Activated CD8-positive, alpha-beta memory T cell treated with anti-CD3 and anti-CD28 coated beads for 4 hours (primary cell): Measurements from ENCODE around the gene TBC1D5.

Experiments
- DNase-seq, 2 donors: peaks; one replicate each; pipeline ENCODE4 v3.0.0-alpha.2; 2020; ENCODE audit warnings: low read depth in 2 of 2

Gene TBC1D5

DNA sequence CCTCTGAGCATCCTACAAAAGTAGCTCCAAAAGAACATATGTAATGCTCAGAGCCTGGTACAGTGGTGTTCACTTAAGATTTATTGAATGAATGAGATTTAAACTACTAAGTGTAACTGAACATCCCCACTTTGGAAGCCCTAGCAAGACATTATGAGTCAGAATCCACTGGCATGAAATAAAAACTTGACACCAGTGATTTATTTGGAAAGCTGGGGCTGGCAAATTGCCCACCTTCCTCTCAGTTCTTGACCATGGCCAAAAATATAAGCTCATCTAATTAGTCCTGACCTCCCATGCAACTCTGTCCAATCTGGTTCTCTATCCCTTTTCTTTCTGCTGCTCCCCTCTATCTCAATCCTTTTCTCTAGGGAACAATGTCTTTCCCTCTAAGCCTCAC lies 439.7 kb downstream of the TBC1D5 start:
- no peak for DNase-seq

DNA sequence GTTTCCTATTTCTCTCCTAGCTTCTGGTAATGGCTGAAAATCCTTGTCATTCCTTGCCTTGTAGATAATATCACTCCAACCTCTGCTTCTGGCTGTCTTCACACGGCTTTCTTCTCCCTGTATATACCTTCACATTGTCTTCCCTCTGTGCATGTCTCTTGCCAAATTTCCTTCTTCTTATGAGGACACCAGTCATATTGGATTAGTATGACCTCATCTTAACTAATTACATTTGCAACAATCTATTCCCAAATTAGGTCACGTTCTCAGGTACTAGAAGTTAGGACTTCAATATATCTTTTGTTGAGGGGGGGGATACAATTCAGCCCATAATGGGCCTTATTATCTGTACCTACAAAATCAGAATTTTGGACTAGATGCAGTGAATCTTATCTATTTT lies 440.3 kb downstream of the TBC1D5 start:
- no peak for DNase-seq

DNA sequence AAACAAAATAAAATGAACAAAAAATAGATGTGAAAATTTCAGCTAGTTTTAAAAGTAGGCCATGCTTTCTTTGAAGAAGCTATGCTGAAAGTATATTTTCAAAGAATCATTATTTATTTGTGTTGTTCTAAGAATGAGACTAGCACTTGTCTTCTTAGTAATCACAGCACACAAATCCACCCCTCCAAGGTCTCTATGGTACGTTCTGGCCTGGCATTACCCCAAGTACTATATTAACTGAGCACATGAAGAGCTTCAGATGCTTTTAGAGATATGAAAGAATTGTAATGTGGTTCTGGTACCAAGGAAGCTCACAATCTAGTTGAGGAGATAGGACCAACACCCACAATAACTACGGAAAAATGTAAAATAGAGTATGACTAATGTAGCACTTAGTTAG lies 441.2 kb downstream of the TBC1D5 start:
- no peak for DNase-seq

DNA sequence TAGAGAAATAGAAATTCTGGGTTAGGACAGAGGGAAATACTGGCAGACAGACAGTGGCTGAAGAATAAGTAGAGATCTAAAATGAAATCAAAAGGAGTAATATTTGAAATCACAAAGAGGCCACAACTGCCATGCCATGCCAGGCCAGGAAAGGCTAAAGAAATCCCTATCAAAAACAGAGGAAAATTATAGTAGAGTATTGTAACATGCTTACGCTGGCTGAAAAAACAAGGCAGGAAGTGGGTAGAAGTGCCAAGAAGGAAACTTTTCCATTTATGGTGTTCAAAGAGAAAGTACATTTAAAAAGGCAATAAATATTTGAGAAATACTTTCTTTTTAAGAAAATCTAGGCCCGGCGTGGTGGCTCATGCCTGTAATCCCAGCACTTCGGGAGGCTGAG lies 442.0 kb downstream of the TBC1D5 start:
- DNase-seq, result no peak

DNA sequence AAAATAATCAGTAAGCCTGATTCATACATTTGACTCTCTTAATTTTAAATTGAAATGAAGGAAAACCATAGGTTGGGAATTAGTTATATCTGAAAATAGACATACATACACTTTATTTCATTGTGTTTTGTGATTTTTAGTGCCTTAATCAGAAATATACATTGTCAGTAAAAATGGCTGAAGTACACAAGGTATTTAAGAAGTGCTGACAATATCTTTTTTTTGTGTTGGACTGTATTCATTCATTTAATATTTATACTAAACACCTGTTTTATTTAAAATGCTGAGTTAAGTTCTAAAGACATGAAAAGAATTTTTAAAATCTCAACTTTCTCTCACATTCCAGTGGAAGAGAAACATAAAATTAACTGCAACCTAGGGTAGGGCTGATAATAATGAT lies 444.4 kb downstream of the TBC1D5 start:
- DNase-seq, result no peak

DNA sequence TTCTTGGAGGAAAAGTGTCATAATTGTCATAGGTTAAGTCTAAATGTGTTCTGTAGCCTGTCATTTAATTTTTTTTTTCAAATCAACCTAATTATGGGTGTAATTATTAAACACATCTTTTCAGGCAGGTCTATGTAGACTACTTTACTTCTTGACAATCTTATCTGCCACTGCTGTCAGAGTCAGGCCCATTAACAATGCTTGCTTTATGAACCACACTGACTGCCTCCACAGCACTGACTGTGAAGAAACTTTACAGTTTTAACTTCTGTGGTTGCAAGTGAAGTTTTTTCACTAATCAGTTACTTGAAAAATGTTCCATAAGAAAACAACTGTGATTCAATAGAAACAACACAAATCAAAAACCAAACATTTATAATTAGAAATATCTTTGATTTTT lies 449.9 kb downstream of the TBC1D5 start:
- DNase-seq, result no peak

DNA sequence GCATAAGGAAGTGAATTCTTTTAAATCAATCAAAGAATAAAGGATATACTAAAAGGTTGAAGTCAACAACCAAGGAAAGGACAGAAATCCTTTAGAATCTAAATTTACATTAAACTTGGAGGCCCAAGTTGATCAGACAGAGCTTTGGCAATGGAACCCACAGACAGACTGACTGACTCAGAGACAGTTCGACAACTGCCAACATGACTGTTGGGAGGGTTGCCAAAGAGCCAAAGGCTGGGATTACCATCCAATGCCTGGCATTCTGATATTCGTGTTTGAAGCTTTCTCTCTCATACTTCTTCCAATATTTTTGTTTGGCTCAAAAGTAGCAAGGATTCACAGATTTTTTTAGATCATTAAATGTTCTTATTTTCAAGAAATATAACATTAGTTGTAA lies 451.5 kb downstream of the TBC1D5 start:
- no peak for DNase-seq

DNA sequence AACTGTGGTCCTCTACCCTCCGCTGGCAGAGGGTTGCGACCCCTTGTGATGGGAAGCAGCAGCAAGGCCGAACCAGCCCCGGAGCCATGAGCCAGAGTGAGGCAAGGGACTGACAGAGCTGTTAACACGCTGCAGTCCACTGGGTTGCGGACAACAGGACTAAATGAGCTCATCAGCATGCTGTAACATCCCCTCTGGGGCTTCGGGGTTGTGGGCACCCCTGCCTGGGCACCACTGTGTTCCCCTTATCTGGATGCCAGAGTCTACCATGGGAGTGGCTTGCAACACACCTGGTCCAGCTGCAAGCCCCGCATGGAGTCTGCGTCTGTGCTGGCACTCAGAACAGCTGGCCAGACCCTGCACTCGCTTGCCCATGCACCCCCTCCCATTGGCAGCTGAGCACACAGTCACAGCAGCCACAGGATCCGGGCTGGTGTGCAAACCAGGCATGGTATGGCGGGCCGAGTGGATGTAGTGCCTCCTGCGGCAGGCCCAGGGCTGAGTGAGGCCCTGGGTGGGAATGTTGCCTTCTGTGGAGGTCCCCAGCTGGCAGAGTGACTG lies 453.5 kb downstream of the TBC1D5 start:
- no peak for DNase-seq

DNA sequence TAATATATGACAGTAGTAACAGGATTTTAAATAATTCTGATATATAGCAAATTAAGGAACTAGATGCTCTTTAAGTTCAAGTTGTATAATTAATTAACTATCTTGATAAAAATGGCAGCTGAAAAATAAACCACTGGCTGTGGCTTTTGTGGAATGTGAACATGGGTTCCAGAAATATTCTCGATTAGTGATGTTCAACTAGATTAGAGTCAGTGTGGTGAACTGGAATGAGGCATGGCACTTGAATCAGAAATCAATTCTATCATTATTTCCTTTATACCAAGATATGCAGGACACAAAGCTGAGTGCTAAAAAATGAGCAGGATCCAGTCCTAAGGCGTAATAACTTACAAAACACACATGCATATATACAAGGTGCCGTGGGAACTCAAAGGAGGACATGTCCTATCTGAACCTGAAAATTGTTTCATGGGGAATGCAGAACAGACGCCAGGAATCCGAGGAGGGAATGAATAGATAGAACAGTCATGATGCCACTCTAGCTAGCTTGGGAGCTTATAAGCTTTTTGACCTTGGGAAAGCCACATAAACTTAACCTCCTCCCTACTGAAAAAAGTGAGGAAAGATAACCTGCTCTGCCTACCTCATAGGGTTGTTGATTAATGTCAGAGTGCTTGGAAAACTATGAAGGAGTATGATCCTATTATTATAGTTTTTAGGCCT lies 455.3 kb downstream of the TBC1D5 start:
- DNase-seq, result no peak

DNA sequence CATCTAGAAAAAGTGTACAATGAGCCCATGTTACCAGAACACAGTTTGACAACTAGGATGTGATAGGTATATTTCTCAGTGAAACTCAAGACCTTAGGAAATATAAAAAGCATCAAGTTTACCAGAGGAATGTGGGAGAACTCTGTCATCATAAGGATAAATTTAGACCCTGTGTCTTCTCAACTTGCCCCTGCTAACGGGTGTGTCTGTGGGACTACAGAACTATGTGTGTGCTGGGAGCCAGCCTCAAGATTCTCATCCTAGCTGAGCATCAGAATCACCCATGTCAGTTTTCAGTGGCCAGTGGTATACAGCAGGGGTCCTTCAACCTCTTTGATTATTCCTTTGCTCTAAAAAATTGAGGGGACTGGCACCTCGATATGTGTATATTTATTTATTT lies 464.4 kb downstream of the TBC1D5 start:
- no peak for DNase-seq

DNA sequence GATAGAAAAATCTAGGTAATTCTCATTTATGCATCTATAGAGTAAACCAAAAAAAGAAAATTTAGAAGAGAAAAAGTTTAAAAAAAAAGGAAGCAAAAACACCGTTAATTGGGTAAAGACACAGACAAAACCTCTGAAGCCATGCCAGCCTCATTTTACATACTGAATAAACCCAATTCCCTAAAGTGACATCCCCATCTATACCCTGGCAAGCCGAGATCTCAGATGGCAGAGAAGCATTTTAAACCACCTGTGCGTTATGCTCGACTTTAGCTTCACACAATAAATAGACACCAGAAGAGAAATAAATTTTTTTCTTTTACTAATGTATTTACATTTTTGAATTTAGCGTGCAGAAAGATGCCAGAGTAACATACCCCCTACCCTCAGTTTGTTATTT lies 475.6 kb downstream of the TBC1D5 start:
- no peak for DNase-seq

DNA sequence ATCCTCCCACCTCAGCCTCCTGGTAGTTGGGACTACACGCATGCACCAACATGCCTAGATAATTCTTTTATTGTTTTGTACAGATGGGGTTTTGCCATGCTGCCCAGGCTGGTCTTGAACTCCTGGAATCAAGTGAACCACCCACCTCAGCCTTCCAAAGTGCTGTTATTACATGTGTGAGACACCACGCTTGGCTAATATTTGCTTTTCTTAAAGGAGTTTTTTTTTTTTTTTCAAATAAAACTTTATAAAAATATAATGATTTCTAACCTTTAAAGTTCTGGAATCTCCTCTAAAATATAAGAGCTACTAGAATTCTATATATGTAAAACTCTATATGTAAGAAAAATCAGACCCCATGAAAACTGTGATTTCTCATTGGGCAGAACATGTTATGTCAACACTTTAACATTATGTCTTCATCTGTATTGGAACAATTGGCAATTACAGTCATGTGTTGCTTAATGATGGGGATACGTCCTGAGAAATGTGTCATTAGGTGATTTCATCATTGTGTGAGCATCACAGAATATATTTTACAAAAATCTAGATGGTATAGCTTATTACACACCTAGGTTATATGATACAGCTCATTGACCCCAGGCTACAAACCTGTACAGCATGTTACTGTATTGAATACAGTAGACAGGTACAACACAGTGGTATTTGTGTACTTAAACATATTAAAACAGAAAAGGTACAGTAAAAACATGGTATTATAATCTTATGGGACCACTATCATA lies 480.6 kb downstream of the TBC1D5 start:
- no peak for DNase-seq

DNA sequence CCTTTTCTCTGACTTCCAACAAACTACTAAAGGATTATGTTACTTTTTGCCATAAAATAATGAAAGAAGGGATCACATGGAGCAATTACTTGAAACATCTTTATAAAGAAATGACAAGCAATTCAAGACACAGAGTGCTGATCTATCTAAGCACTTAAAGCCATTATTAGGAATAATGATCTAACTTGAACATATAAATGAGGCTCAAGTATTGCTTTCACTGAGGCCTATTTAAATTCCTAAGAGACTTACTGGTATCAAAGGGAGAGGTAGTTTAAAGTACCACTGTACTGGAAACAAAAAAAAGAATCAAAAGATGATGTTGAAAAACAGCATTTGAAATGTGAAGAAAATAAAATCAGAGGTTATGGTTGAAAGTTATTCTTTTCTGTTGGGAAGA lies 482.2 kb downstream of the TBC1D5 start:
- no peak for DNase-seq

DNA sequence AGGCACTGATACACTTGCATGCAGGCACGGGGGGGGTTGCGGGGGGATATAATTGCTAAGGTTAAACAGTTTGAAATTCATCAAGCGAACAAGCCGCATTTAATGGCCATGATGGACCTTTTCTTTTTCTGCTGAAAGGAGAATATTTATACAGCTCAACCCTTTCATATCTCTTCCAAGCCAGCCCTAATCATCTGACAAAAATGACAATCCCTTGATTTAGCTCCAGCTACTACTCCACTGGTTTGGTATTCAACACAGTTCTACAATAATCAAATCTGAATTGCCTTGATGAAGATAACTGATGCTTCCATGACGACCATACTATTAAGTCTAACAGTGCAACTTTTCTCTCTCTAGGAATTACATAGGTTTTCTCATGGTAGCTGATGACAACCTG lies 482.7 kb downstream of the TBC1D5 start:
- no peak for DNase-seq

DNA sequence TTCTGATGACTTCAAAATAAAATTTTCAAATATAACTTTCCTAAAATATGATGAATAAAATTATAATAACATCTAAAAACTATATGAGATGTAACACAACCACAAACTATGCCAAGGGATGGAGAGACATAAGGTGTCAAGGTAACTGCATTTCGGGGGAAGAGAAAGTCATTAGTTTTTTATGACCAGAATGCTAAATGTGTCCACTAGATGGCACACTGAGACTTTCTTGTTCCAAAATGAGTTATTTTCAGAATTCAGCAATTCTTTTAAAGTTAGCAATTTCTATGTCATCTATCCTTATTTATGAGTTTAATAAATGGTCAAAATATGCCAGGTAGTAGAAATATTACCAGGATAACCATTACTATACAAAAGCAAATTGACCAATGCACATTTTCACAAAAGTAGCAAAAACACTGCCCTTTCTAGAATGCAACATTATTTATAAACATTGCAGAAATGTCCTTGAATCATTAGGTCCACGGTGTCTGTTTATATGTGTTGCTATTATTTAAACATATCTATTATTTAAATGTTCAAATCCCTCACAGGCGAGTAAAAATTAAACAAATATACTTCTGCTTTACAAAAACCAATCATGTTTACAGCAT lies 483.5 kb downstream of the TBC1D5 start:
- DNase-seq, result no peak

DNA sequence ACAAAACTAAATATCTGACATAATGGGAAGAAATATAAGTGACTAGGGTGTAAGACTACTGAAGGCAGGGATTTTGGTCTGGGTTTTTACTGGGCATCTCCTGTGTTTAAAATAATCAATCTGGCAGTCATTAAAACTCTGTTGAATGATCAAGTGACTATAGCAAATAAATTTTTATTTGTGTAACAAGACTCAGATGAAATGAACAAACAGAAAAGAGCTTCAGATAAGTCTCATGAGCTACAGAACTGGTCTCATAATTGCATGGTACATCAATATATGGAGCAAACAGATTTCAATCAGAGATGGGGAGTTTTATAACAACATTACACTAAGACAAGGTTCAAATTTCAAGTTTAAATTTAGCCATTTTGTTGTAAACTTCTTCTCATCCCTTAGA lies 485.2 kb downstream of the TBC1D5 start:
- DNase-seq, result no peak

DNA sequence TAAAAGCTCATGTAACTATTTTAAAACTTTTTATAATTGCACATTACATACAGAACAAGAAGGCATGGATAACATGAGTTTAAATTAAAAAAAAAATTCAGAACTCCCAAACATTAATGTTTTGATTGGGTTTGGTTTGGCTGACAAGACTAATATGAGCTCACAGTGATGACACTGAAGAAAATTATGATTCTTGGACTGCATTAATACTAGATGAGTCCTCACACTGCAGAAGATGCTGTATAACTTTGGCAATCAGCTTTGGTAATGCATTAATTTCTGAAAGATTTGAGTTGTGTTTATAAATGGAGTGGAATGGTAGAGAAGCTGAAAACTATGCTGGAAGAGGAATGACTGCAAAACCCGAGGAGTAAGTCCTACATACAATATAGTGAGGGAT lies 498.8 kb downstream of the TBC1D5 start:
- DNase-seq, result no peak

DNA sequence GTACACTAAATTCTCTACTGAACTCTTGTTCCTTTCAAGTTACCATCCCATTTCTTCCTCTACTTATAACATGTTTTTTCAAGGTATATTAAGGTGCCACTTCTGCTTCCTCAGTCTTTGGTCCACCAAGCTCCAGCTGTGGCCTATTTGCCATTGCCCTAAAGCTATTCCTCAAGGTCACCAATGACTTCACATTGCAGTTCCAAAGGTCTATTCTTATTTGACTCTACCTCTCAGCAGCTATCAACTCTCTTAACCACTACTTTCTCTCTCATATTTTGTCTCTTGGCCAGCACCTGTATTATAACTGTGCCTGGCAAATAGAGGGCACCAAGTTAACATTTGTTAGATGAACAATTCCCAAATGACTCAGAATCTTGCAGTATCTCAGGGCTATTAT lies 503.0 kb downstream of the TBC1D5 start:
- no peak for DNase-seq

DNA sequence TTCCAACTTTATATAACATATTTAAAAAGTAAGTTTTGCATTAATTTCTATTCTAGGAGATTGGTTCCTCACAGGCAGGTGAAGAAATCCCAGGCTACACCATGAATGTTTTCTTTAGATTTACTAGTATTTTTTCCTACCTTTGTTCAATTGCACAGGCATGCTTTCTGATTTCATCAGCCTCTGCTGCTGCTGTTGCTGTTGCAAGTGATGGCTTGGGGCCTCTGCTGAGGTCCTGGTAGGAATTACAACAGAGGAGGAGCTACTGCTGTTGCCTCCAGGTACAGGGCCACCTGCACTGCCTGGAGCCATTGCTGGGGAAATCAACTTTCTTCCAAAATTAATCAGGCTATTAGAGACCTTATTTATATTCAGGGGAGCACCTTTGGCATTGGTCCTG lies 504.4 kb downstream of the TBC1D5 start:
- no peak for DNase-seq

DNA sequence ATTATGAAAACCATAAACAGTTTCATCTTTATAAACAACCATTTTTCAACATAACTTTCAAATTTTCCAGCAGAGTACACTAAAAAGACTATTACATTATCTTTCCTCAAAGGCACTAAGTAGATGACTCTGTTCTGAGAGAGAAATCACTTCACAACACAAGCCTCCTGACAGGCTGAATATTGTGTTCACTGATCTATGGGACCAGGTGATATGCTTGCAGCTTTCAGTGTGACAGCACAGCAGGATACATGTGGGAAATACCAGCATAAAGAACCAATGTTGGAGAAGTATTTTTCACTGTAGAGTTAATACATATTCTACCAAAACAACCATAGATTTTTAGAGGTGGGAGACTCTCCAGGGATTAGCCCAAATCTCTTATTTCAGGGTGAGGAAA lies 507.1 kb downstream of the TBC1D5 start:
- no peak for DNase-seq

DNA sequence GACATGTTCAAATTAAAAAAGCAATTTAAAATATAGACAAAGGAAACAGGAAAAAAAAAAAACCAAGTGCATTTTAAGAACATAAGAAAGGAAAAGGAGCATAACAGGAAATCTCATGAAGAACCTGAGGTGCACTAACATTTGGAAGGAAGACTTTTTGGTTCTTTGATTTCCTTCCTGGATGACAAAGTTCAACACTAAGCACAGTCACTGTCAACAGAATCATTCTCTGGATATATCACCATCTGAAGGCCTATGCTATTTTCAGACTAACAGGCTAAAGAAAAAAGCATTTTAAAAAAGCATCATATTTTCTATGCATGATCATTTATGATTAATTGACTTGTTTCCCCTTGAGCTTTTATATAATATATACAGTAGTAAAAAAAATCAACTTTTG lies 508.0 kb downstream of the TBC1D5 start:
- no peak for DNase-seq

DNA sequence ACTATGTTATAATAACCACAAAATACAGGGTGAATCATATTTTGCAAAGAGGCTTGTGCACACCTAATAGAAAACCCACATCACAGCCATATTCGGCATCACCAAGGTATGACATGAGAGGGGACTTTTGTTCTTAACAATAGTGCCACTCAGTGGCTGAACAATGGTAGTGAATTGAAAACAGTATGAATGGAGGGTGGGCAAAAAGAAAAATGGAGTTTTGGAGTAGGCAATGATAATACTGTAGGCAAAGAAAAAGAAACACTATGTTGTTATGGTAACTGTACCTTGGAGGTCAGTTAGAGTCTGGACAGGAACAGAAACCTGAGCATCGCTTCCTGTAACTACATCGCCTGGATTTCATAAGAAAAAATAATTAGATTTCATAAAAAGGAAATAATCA lies 509.0 kb downstream of the TBC1D5 start:
- DNase-seq, result peak in 1 of 2 donors; percentile 15

DNA sequence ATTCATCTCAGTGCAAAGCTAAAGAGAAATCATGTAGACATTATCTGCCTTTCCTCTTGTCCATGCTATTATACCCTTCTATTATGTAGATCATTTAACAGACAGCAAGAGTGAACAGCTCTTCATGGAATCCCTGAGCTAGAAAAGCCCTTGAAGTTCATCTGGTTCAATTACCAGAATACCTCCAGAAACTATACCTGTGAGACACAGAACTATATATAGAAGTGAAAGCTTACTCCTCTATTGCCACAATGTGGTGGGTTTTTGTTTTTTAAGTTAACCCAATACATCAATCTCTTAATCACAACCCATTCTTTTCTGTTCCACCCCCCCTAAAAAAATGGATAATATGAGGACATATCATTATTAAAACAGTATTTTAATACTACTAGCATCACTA lies 510.0 kb downstream of the TBC1D5 start:
- DNase-seq, result no peak
